Measurements from ENCODE around the gene RRP36. TPM values are rescaled to one million over a fixed set of nuclear protein-coding genes. Genes with fewer than 3 reads are reported as not detected.

RRP36 gene
- total RNA-seq, 2 donors from 2014 or later, result 28.3 to 29.7 TPM

DNA sequence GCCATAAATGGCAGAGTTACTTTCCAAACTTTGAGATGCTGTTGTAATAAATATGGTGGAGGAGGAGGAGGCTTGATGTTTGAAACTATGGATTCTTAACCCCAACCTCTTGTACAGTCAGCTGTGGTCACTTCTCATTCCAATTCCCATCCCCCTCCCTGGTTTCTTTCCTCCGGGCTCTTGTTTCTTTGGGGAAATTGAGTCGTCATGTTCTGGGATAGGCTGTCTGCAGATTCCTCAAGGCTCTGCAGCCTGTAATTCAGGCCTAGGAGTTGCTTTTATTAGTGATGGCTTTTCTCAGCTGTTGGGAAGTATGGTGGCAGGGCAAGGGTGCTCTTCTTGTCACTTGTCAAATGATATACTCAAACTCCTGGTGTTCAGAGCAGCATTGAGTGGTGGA lies 57.3 kb downstream of the RRP36 start:
- Histone ChIP-seq H3K4me3 (no peak overlapping the region), H3K9me3 (no peaks in the 10 kb centered on the region), H3K27me3 (no peaks in the 10 kb centered on the region), H3K36me3 (replicated peaks in 1 of 2; ENCODE audit: insufficient read depth in 1 of 2, low read depth in 2 of 2) (no peaks in the 10 kb centered on the region), H3K4me1 (peaks cover 15% of the 10 kb centered on the region), H3K27ac (no peak overlapping the region)
- WGBS, 2 donors, result 87 to 93% methylated on average over 2 of the region's 2 CpGs
- TF ChIP-seq, protein P1, sequence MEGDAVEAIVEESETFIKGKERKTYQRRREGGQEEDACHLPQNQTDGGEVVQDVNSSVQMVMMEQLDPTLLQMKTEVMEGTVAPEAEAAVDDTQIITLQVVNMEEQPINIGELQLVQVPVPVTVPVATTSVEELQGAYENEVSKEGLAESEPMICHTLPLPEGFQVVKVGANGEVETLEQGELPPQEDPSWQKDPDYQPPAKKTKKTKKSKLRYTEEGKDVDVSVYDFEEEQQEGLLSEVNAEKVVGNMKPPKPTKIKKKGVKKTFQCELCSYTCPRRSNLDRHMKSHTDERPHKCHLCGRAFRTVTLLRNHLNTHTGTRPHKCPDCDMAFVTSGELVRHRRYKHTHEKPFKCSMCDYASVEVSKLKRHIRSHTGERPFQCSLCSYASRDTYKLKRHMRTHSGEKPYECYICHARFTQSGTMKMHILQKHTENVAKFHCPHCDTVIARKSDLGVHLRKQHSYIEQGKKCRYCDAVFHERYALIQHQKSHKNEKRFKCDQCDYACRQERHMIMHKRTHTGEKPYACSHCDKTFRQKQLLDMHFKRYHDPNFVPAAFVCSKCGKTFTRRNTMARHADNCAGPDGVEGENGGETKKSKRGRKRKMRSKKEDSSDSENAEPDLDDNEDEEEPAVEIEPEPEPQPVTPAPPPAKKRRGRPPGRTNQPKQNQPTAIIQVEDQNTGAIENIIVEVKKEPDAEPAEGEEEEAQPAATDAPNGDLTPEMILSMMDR (IDR thresholded peaks at IDR 0.05), result no peak
- TF ChIP-seq POLR2A (IDR thresholded peaks at IDR 0.05), result no peak
- intact Hi-C loops (cut with DNase I), result no loop called here
- DNase-seq (no peak), ATAC-seq (no peak)

Other genes starting within 250 kb of the RRP36 start
- gene BICRAL, start 239.6 kb upstream of the RRP36 start, total RNA-seq, result 1 to 10 TPM; 6.9 to 8.6 TPM
- gene RPL7L1, start 142.0 kb upstream of the RRP36 start, total RNA-seq, result 10 to 100 TPM; 42.2 to 56.3 TPM
- not detected for gene PTCRA, start 105.6 kb upstream of the RRP36 start, total RNA-seq
- gene CNPY3, start 92.1 kb upstream of the RRP36 start, total RNA-seq, result 10 to 100 TPM; 50.8 to 74.7 TPM
- 100 to 1,000 TPM in 1 of 2 donors, 10 to 100 TPM in 1; 67.2 to 630 TPM for gene GNMT, start 60.9 kb upstream of the RRP36 start, total RNA-seq
- gene PEX6, start 42.4 kb upstream of the RRP36 start, total RNA-seq, result 10 to 100 TPM; 18.1 to 26.2 TPM
- 10 to 100 TPM in 1 of 2 donors, 1 to 10 TPM in 1; 8.2 to 13.5 TPM for gene PPP2R5D, start 37.1 kb upstream of the RRP36 start, total RNA-seq
- 10 to 100 TPM; 17.5 to 32.9 TPM for gene MEA1, start 7.7 kb upstream of the RRP36 start, total RNA-seq
- gene KLHDC3, start 7.4 kb upstream of the RRP36 start, total RNA-seq, result 10 to 100 TPM; 29.7 to 44.6 TPM
- gene CUL7, start 32.2 kb downstream of the RRP36 start, total RNA-seq, result 10 to 100 TPM; 16.3 to 24.4 TPM
- 10 to 100 TPM; 13.5 to 15.2 TPM for gene MRPL2, start 37.8 kb downstream of the RRP36 start, total RNA-seq
- gene KLC4, start 38.0 kb downstream of the RRP36 start, total RNA-seq, result 10 to 100 TPM; 19.8 to 33.5 TPM
- gene PTK7, start 54.7 kb downstream of the RRP36 start, total RNA-seq, result 10 to 100 TPM; 26.4 to 28.0 TPM
- gene SRF, start 149.6 kb downstream of the RRP36 start, total RNA-seq, result 10 to 100 TPM; 12.7 to 30.7 TPM
- gene CUL9, start 160.6 kb downstream of the RRP36 start, total RNA-seq, result 10 to 100 TPM; 34.8 to 84.4 TPM
- 100 to 1,000 TPM in 1 of 2 donors, 10 to 100 TPM in 1; 94.2 to 119 TPM for gene DNPH1, start 207.9 kb downstream of the RRP36 start, total RNA-seq
- under 1 TPM; 0.26 to 0.33 TPM for gene TTBK1, start 221.9 kb downstream of the RRP36 start, total RNA-seq

Data from body of pancreas (tissue), 4 donors.